Thyroid gland (tissue), 4 donors: ENCODE measurements around the gene BRAT1. TPM values are rescaled to one million over a fixed set of nuclear protein-coding genes. Genes with fewer than 3 reads are reported as not detected.

ENCODE experiments used
- DNase-seq, 2 donors: peaks; one replicate each; pipeline ENCODE4 v3.0.0-alpha.2; 2019
- H3K27ac ChIP-seq, 3 donors: fragments of 200-600 bp; sonication (generic); 1 replicate in 2 of 3; 2 replicates in 1 of 3; pipeline ENCODE4 v1.5.1; 2016 to 2019; ENCODE audit warnings: mild to moderate bottlenecking in 1 of 3, moderate library complexity in 1 of 3
- H3K27me3 ChIP-seq: fragments of 200-600 bp; sonication (generic); one replicate; pipeline ENCODE4 v1.5.1; 2019
- H3K36me3 ChIP-seq, 2 donors: fragments of 200-600 bp; sonication (generic); one replicate each; pipeline ENCODE4 v1.5.1; 2016 to 2019
- H3K4me1 ChIP-seq, 2 donors: fragments of 200-600 bp; sonication (generic); one replicate each; pipeline ENCODE4 v1.5.1; 2017 to 2019
- H3K4me3 ChIP-seq, 3 donors: fragments of 200-600 bp; sonication (generic); replicated peaks in 1 of 3; 1 replicate in 2 of 3; 2 replicates in 1 of 3; pipeline ENCODE4 v1.5.1; 2016; ENCODE audit warnings: mild to moderate bottlenecking in 1 of 3
- H3K9me3 ChIP-seq: fragments of 200-600 bp; sonication (generic); one replicate; pipeline ENCODE4 v1.5.1; 2017
- POLR2A ChIP-seq, 2 donors: fragments of 450-650 bp; IDR thresholded peaks; one replicate each; pipeline ENCODE4 v1.6.1; 2017; ENCODE audit warnings: antibody characterized with exemption in 2 of 2, mild to moderate bottlenecking in 2 of 2, moderate library complexity in 1 of 2
- WGBS, 2 donors: methylation state at CpG; one replicate each; pipeline ENCODE4 v1.1.5; 2017; 5-methylcytosine and 5-hydroxymethylcytosine counted together
- intact Hi-C: fragments of 100-400 bp; cut with DNase I; formaldehyde crosslinking; loops from one replicate; pipeline ENCODE4 v1.15.1; 2023
- total RNA-seq, 4 donors: library from RNA; depleted of rRNA; stranded (reverse); fragments of >200 nt; gene quantifications; one replicate each; pipeline ENCODE4 v1.2.3, GENCODE V29; 2016
- TF ChIP-seq, protein P1 (sequence below), 6 experiments: fragments of 200-600 bp in 3 of 6; fragments of 450-650 bp in 3 of 6; sonication (generic) in 3 of 6; IDR thresholded peaks; one replicate each; pipeline ENCODE4 v1.5.1; 2016 to 2019; ENCODE audit warnings: antibody characterized with exemption in 6 of 6, mild to moderate bottlenecking in 2 of 6, inconsistent platforms in 1 of 6, moderate library complexity in 1 of 6

The BRAT1 gene
- total RNA-seq, 4 donors from 2014 or later: 37.2 to 51.8 (median 45.6) TPM

DNA sequence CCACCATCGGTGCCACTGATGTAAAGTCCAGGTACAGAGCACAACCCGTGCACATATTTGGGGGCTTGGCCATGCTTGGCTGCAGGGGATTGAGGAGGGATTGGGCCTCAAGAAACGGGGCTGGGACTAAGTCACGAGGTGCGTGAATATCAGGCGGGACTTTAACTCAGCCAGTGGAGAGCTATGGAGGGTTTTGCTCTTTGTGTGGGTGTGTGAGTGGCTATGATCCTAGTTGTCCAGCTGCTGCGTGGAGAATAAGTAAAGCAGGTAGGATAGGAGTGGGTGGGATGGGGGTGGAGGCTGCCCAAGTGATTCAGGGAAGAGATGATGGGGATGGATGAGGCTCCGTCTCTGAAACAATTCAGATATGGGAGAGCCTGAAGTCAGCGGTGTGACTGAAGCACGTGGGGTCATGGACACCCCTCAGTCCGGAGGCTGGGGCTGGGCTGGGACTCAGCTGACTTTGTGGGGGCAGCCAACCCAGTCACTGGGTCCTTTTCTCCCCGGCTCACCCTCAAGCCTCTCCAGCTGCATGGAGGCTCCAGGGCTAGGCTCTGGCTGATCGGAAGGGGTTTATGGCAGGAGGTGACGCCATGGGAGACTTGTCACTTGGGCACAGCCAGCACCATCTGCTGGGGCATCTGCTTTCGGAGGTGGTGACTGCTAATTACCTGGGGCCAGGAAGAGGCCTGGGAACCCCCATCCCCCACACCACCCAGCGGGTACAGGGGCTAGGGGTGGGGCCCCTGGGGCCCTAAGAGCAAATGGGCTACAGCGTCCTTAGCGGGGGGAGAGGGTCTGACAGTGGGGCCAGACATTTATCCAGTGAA is 37.4 kb downstream of the BRAT1 start:
- H3K4me3 ChIP-seq: no peak overlapping the region
- peaks cover 15 to 38% of the 10 kb centered on the region in 2 donors for H3K4me1 ChIP-seq
- no peak overlapping the region for H3K27ac ChIP-seq
- no peaks in the 10 kb centered on the region for H3K9me3 ChIP-seq
- no peak for TF ChIP-seq POLR2A (IDR thresholded peaks at IDR 0.05)
- TF ChIP-seq, protein P1, sequence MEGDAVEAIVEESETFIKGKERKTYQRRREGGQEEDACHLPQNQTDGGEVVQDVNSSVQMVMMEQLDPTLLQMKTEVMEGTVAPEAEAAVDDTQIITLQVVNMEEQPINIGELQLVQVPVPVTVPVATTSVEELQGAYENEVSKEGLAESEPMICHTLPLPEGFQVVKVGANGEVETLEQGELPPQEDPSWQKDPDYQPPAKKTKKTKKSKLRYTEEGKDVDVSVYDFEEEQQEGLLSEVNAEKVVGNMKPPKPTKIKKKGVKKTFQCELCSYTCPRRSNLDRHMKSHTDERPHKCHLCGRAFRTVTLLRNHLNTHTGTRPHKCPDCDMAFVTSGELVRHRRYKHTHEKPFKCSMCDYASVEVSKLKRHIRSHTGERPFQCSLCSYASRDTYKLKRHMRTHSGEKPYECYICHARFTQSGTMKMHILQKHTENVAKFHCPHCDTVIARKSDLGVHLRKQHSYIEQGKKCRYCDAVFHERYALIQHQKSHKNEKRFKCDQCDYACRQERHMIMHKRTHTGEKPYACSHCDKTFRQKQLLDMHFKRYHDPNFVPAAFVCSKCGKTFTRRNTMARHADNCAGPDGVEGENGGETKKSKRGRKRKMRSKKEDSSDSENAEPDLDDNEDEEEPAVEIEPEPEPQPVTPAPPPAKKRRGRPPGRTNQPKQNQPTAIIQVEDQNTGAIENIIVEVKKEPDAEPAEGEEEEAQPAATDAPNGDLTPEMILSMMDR (IDR thresholded peaks at IDR 0.05): no peak
- DNase-seq: no peak
- intact Hi-C loops: no loop called here
- no peaks in the 10 kb centered on the region for H3K36me3 ChIP-seq
- peaks cover 7% of the 10 kb centered on the region for H3K27me3 ChIP-seq
- WGBS, 2 donors: 52 to 60% methylated on average over 13 to 16 of the region's 18 CpGs

GRCh38 chr7:2517026-2517425 is 38.3 kb downstream of the BRAT1 start:
- WGBS, 2 donors: 74 to 79% methylated on average over 8 of the region's 8 CpGs
- Histone ChIP-seq H3K4me3 (no peak overlapping the region), H3K9me3 (no peaks in the 10 kb centered on the region), H3K4me1 (peaks cover 15 to 36% of the 10 kb centered on the region in 2 donors), H3K27me3 (peaks cover 7% of the 10 kb centered on the region), H3K36me3 (no peaks in the 10 kb centered on the region), H3K27ac (no peak overlapping the region)
- no peak for DNase-seq
- intact Hi-C loops: no loop called here
- TF ChIP-seq, protein P1 (IDR thresholded peaks at IDR 0.05): no peak
- TF ChIP-seq POLR2A (IDR thresholded peaks at IDR 0.05): no peak

GRCh38 chr7:2516194-2516555 is 39.1 kb downstream of the BRAT1 start:
- no peaks in the 10 kb centered on the region for H3K36me3 ChIP-seq
- WGBS, 2 donors: 71 to 75% methylated on average over 5 to 8 of the region's 8 CpGs
- H3K4me1 ChIP-seq: peaks cover 12 to 37% of the 10 kb centered on the region in 2 donors
- no peak for DNase-seq
- H3K4me3 ChIP-seq: no peak overlapping the region
- H3K27me3 ChIP-seq: peaks cover 7% of the 10 kb centered on the region
- no peaks in the 10 kb centered on the region for H3K9me3 ChIP-seq
- intact Hi-C loops: no loop called here
- no peak overlapping the region for H3K27ac ChIP-seq
- no peak for TF ChIP-seq POLR2A (IDR thresholded peaks at IDR 0.05)
- TF ChIP-seq, protein P1 (IDR thresholded peaks at IDR 0.05): no peak

DNA sequence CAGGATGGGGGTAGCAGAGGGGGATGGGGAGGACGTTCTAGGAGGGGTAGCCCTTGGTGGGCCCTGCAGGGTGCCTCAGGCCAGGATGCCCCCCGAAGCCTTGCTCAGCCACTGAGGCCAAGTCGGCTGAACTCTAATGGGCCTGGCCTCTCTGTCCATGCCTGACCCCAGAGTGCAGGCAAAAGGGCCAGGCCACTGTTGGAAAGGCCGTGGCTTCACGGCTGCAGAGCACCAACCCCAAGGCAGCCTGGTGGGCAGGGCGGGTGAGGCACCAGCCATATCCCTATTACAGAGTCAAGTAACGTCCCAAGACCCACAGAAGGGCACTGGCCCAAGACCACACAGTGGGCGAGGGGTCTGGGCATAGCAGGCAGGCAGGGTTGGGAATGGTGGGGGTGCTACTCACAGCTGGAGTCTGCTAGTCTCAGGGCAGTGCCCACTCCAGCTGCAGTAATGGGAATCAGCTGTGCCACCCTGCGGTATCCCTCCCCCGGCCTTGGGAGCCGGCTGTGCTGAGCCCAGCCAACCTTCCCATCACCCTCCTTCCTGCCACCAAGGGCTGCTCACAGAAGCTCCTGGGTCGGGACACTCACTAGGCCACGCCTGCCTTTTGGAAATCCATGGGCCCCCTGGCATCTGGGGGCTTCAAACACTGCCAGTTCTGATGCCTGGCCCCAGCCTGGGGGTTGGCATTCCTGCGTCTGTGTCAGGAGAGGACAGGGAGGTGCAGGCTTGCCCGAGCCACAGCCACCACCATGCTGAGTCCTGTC is 39.7 kb downstream of the BRAT1 start:
- no peak overlapping the region for H3K27ac ChIP-seq
- H3K27me3 ChIP-seq: peaks cover 2% of the 10 kb centered on the region
- intact Hi-C loops: no loop called here
- TF ChIP-seq, protein P1 (IDR thresholded peaks at IDR 0.05): no peak
- TF ChIP-seq POLR2A (IDR thresholded peaks at IDR 0.05): no peak
- no peak overlapping the region for H3K4me3 ChIP-seq
- no peaks in the 10 kb centered on the region for H3K36me3 ChIP-seq
- peaks cover 12 to 39% of the 10 kb centered on the region in 2 donors for H3K4me1 ChIP-seq
- no peak for DNase-seq
- H3K9me3 ChIP-seq: no peaks in the 10 kb centered on the region
- 89 to 90% methylated on average over 1 to 13 of the region's 15 CpGs for WGBS, 2 donors
